Breast epithelium (tissue), 4 donors: ENCODE data around the gene SDC1. TPM values are rescaled to one million over a fixed set of nuclear protein-coding genes. Genes with fewer than 3 reads are reported as not detected.

Experiments used
- DNase-seq, 2 donors: peaks; one replicate each; pipeline ENCODE4 v3.0.0-alpha.2; 2019; ENCODE audit warnings: low spot score in 2 of 2
- H3K27ac ChIP-seq, 2 donors: fragments of 200-600 bp; sonication (generic) in 1 of 2; one replicate each; pipeline ENCODE4 v1.5.1; 2016 to 2019; ENCODE audit warnings: mild to moderate bottlenecking in 1 of 2
- H3K27me3 ChIP-seq, 2 donors: fragments of 200-600 bp; sonication (generic) in 1 of 2; one replicate each; pipeline versions ENCODE4 v1.5.1 to v1.6.0; 2017 to 2019; ENCODE audit warnings: control low read depth in 1 of 2, mild to moderate bottlenecking in 1 of 2
- H3K36me3 ChIP-seq: fragments of 200-600 bp; one replicate; pipeline ENCODE4 v1.5.1; 2019
- H3K4me1 ChIP-seq, 2 donors: fragments of 200-600 bp; sonication (generic); one replicate each; pipeline ENCODE4 v1.5.1; 2016 to 2019; ENCODE audit warnings: control low read depth in 1 of 2
- H3K4me3 ChIP-seq, 3 donors: fragments of 200-600 bp; sonication (generic); 1 replicate in 2 of 3; 2 replicates in 1 of 3; pipeline ENCODE4 v1.5.1; 2016 to 2019; ENCODE audit warnings: mild to moderate bottlenecking in 3 of 3, moderate library complexity in 2 of 3
- H3K9me3 ChIP-seq, 2 donors: fragments of 200-600 bp; sonication (generic) in 1 of 2; one replicate each; pipeline ENCODE4 v1.5.1; 2016 to 2019; ENCODE audit warnings: control low read depth in 1 of 2
- POLR2A ChIP-seq: fragments of 450-650 bp; IDR thresholded peaks from one replicate; pipeline ENCODE4 v1.6.1; 2016; ENCODE audit warnings: antibody characterized with exemption, mild to moderate bottlenecking, moderate library complexity
- POLR2AphosphoS5 ChIP-seq, 3 donors: sonication (generic); formaldehyde crosslinking; IDR thresholded peaks; one replicate each; pipeline ENCODE4 v1.6.1; 2017; ENCODE audit warnings: antibody characterized with exemption in 3 of 3
- intact Hi-C: fragments of 100-400 bp; cut with DNase I; formaldehyde crosslinking; loops from one replicate; pipeline ENCODE4 v1.15.1; 2023; ENCODE audit warnings: low total_unique reads
- total RNA-seq, 3 donors: library from RNA; depleted of rRNA; stranded (reverse); fragments of >200 nt; gene quantifications; one replicate each; pipeline ENCODE4 v1.1.0, GENCODE V29; 2016
- TF ChIP-seq, protein P1 (sequence below), 3 donors: fragments of 450-650 bp; IDR thresholded peaks; one replicate each; pipeline ENCODE4 v1.5.1; 2016 to 2017; ENCODE audit warnings: antibody characterized with exemption in 3 of 3, mild to moderate bottlenecking in 3 of 3, moderate library complexity in 3 of 3

Gene SDC1
- total RNA-seq, 3 donors from 2014 or later, result 2.6 to 51.8 (median 38.7) TPM

DNA sequence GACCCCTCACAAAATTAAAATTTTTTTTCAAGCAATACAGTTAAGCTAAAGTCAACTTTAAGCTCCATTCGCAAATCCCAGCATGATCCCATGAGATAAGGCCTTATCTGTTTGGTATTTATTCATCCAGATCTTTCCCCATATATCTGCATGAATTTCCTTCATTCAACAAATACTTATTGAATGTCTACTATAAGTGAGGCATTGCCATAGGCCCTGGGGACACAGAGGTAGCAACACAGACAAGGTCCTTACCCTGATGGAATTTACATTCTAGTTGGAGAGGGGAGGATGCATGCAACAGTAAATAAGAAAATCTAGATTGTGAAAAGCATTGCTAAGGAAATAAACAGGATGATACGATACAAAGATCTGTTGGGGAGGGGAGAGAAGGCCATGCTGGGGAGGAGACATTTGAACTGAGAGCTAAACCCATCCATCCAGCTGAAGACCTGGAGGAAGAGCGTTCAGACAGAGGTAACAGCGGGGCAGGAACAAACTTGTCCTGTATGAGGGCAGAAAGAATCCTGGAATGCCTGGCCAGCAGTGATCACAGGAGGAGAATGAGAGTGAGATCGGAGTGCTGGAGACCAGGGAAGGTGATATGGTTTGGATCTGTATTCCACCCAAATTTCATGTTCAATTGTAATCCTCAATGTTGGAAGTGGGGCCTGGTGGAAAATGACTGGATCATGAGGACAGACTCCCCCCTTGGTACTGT is 71.6 kb downstream of the SDC1 start:
- Histone ChIP-seq H3K27me3 (no peaks in the 10 kb centered on the region), H3K4me3 (no peak overlapping the region), H3K36me3 (no peaks in the 10 kb centered on the region), H3K27ac (peak overlapping the region; percentile 26 to 62), H3K9me3 (no peaks in the 10 kb centered on the region), H3K4me1 (no peaks in the 10 kb centered on the region)
- no peak for DNase-seq
- intact Hi-C loops, result no loop called here
- no peak for TF ChIP-seq POLR2A
- TF ChIP-seq, protein P1, sequence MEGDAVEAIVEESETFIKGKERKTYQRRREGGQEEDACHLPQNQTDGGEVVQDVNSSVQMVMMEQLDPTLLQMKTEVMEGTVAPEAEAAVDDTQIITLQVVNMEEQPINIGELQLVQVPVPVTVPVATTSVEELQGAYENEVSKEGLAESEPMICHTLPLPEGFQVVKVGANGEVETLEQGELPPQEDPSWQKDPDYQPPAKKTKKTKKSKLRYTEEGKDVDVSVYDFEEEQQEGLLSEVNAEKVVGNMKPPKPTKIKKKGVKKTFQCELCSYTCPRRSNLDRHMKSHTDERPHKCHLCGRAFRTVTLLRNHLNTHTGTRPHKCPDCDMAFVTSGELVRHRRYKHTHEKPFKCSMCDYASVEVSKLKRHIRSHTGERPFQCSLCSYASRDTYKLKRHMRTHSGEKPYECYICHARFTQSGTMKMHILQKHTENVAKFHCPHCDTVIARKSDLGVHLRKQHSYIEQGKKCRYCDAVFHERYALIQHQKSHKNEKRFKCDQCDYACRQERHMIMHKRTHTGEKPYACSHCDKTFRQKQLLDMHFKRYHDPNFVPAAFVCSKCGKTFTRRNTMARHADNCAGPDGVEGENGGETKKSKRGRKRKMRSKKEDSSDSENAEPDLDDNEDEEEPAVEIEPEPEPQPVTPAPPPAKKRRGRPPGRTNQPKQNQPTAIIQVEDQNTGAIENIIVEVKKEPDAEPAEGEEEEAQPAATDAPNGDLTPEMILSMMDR (IDR thresholded peaks at IDR 0.05), result no peak

DNA sequence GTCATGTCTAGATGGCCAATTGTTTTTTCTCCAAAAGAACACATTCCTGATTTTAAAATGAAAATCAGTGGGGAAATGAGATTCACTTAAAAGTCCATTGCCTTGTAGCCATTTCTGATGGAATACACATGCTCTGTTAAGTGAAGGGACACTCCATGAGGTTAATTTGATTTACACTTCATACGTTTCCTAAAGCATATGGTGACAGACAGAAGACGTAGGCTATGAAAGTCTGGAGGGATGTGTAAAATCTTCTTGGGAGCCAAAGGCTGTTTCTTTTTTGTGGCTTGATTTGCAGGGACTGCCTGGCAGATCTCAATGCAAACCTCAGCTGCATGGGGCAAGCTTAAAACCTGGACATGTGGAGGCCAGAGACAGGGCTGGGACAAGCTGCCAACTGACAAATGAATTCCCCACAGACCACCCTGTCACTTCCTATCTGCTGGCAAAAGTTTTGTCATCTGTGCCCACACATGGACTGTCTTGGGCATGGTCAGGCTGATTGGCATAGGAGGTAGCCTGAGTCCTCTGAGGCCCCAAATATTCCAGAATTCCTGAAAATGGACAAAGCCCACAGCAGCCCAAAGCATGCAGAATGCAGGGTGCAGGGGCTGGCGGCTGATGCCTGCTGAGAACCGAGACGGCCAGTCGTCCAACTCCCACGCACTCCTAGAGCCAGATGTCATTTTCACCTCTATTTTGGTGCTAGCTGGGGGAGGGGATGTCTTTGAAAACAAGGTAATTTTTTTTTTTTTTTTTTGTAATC is 73.9 kb downstream of the SDC1 start:
- intact Hi-C loops, result no loop called here
- TF ChIP-seq, protein P1 (IDR thresholded peaks at IDR 0.05), result no peak
- TF ChIP-seq POLR2A, result no peak
- no peak for TF ChIP-seq POLR2AphosphoS5 (IDR thresholded peaks at IDR 0.05)
- no peak overlapping the region for H3K27ac ChIP-seq
- no peaks in the 10 kb centered on the region for H3K9me3 ChIP-seq
- no peaks in the 10 kb centered on the region for H3K27me3 ChIP-seq
- DNase-seq, result no peak
- H3K4me3 ChIP-seq, result no peak overlapping the region
- H3K4me1 ChIP-seq, result no peaks in the 10 kb centered on the region
- H3K36me3 ChIP-seq, result no peaks in the 10 kb centered on the region

Other genes with a start within 250 kb of the SDC1 start
- gene WDR35, start 235.0 kb downstream of the SDC1 start, total RNA-seq, result 10 to 100 TPM; 12.5 to 18.7 (median 17.7) TPM
- 1 to 10 TPM; 1.3 to 2.9 (median 2.6) TPM for gene MATN3, start 212.5 kb downstream of the SDC1 start, total RNA-seq
- 100 to 1,000 TPM; 199 to 349 (median 264) TPM for gene LAPTM4A, start 173.5 kb downstream of the SDC1 start, total RNA-seq
- 10 to 100 TPM; 69.3 to 94.0 (median 92.8) TPM for gene PUM2, start 125.7 kb upstream of the SDC1 start, total RNA-seq
- gene RHOB, start 221.9 kb upstream of the SDC1 start, total RNA-seq, result 1,000 to 10,000 TPM in 1 of 3 donors, 100 to 1,000 TPM in 2; 643 to 1,178 (median 772) TPM